AG20443 (cell line): ENCODE data around the gene TUBB3.
A peak's percentile ranks its signal among the peaks of the same experiment; 100 is the strongest.
"Not testable (repeated sequence)": the region's sequence is repeated elsewhere in the genome, so short reads cannot be mapped to it uniquely, and the experiment has no call there.

Experiments used
- DNase-seq: peaks from one replicate; pipeline ENCODE4 v3.0.0; 2012; ENCODE audit warnings: low spot score, mixed read lengths

The TUBB3 gene

DNA sequence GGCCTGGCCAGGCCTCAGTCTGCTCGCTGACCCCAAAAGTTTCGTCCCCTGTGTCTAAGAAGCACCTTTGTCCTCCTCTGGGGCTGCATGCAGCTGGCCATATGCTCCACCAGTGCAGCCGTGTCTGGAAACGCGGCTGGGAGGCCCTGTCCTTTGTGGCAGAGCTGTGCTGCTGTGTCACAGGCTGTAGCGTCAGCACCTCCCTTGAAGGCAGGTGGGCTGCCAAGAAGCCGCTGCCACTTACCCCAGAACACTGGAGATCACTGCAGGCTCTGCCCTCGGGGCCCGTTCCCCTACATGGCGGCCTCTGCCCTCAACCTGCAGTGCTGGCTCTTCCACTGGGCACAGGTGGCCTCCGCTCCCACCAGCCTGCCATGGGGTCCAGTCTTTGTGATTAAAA lies 20.2 kb upstream of the TUBB3 start:
- no peak for DNase-seq

DNA sequence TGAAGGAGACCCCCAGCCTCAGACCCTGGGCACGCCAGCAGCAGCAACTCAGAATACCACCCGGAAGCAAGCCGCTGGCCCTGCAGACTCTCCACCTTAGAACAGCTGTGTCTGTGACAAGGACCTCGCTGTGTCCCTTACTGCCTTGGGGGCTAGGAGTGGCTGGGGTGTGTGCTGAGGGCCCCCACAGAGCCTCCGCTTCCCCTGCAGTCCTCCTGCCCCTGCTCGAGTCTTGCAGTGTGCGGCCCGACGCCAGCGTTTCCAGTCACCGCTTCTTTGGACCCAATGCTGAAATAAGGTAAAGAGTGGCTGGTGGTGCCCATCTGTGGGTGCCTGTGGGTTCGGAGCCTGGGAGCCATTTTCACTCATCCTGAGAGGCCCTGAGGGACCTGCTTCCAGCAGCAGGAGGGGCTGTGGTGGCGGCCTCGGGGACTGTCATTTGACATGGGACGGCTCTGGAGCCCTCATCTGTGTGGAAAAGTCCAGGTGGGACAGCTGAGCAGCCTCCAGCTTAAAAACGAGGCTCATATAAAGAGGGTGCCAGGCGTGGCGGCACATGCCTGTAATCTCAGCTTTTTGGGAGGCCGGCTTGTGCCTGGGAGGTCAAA lies 19.1 kb upstream of the TUBB3 start:
- no peak for DNase-seq

DNA sequence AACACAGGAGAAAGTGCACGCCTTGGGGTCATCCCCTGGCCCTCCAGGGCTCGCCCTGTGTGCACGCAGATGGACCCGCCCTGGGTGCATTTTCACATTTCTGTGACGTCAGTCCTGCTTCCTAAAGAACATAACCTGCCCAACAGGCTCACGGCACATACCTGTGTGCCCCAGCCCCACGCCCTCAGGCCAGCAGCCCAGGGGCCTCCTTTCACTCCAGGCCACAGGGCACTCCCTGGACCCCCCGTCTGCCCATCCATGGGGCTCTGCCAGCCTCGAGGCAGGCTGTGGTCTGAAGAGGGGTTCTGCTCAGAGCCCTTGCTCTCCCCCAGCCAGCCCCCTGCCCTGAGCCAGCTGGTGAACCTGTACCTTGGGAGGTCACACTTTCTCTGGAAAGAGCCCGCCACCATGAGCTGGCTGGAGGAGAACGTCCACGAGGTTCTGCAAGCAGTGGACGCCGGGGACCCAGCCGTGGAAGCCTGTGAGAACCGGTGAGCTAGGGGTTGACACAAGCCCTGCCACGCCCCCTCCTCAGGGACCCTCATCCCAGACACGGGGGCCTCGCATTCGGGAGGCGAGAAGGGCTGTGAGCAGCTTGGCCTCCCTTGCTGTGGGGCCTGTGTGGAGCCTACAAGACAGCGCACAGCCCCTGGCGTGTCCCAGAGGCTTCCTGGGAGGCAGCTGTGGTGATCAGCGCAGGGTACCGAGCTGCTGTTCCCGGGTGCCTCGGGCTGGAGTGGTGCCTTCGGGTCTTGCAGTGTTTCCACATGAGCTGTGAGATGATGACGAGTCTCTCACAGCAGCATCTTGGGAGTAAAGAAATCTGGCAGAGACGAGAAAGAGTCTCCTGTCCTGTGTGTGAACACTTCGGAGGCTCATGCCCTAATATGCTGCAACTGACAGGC lies 18.3 kb upstream of the TUBB3 start:
- no peak for DNase-seq

DNA sequence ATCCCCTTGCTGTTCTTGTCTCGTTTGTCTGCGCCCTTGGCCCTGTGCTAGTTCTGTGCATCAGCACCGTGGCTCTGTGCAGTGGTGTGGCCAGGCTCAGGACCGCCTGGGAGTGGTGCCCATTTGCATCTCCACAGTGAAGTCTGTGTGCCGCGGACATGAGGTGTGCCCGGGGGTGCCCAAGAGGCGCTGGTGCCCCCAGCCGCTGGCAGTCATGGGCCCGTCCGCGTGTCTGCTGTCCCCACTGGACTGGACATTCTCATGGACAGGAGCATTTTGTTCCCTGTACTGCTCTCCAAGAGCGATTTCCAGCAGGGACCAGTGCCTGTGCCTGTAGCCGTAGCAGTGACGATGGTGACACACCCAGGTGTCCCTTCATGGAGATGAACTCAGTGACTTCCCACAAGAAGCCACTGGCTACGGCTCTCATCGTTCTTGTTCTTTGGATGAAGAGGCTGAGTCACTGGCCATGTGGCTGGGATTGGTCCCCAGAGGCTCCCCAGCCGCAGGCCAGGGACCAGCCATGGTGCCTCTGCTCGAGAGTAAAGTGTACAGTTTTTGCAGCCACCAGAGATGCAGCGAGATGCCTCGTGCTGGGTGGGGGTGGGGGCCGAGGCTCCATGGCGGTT lies 17.5 kb upstream of the TUBB3 start:
- DNase-seq = no peak

DNA sequence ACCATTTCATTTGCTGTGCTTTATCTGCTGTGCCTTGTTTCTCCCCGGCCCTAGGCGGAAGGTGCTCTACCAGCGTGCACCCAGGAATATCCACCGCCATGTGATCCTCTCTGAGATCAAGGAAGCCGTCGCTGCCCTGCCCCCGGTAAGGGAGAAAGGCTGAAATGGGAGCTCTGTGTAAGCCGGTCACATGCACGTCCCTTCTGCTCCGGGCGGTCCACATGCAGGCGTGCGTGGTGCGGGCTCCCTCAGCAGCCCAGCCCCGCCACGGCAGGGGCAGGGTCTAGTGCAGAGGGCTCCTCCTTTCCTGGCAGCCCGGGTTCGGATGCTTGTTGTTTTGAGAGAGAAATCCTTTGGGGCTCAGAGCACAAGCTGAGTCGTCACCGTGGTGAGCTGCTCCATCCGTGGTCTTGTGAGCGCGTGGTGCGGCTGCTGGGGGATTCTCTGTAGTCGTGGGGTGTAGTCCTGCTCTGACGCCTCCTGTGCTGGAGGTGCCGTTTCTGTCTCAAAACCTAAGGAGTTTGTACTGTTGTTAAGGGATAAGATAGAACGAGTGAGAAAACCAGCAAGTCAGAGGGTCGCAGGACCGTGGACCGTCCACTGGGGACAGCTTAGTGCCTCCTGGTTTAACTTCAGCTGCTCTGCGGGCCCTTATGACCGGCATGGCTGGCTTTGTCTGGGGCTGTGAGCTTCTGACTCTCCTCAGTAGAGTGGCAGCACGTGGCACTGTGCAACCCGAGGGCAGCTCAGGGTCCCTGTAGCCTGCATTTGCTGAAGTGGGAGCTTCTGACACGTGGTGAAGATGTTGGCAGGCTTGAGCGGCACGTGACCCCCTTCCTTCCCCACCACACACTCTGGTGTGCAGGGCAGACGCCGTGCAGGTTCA lies 16.8 kb upstream of the TUBB3 start:
- no peak for DNase-seq

DNA sequence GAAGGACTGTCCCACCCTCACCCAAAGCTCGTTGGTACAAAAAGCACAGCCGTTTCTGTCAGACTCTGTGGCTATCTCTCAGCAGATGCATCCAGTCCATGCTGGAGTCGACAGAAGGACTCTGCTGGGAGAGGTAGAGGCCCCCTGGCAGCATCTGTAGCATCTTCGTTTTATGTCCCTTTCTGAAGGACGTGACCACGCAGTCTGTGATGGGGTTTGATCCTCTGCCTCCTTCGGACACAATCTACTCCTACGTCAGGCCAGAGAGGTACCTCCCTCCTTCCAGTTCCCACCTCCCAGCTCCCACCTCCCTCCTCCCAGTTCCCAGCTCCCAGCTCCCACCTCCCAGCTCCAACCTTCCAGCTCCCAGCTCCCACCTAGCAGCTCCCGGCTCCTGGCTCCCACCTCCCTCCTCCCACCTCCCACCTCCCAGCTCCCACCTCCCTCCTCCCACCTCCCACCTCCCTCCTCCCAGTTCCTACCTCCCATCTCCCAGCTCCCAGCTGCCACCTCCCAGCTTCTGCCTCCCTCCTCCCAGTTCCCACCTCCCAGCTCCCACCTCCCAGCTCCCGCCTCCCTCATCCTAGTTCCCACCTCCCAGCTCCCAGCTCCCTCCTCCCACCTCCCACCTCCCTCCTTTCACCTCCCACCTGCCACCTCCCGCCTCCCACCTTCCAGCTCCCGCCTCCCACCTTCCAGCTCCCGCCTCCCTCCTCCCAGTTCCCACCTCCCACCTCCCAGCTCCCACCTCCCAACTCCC lies 15.9 kb upstream of the TUBB3 start:
- no peak for DNase-seq

DNA sequence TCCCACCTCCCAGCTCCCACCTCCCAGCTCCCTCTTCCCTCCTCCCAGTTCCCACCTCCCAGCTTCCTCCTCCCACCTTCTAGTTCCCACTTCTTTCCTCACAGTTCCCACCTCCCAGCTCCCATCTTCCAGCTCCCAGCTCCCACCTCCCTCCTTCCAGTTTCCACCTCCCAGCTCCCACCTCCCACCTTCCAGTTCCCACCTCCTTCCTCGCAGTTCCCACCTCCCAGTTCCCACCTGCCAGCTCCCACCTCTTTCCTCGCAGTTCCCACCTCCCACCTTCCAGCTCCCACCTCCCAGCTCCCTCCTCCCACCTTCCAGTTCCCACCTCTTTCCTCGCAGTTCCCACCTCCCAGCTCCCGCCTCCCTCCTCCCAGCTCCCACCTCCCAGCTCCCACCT lies 14.9 kb upstream of the TUBB3 start:
- no peak for DNase-seq

DNA sequence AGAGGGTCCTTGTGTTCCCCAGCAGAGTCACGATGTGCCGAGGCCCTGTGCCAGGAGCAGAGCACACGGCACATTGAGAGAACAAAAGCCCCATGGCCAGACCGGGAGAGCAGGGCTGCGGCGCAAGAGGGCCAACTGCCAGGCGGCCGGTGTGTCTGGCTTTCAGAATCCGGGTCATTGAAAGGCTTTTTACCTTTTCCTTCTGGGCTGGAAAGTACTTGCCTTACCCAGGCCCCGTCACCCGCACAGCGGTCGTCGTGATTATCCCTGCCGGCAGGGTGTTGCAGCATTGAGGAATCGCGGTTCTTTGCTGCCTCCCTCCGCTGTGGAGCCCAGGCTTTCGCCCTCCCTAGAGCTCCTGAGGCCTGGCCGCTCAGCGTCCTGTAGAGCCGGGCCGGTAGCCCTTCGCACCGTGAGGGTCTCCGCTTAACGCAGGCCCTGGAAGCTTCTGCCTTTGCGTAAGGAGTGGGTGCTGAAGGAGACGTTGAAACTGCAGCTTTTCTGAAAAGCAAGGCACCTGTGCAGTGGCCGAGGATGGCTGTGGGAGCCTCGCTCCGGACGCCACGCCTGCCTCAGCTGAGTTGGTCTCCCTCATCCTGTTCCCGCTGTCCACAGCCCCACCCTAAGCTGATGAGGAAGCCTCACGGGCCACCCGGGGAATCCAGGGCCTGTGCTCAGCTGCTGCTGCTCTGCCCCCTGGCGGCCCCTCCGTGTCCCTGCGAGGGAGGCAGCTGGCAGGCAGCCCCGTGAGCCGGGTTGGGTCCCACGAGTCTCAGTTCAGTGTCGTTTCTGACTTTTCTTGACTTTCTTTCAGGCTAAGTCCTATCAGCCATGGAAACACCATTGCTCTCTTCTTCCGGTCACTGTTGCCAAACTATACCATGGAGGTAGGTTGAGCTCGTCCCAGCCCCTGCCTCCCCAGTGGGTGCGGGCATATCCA lies 13.1 kb upstream of the TUBB3 start:
- DNase-seq = peak; percentile 91

DNA sequence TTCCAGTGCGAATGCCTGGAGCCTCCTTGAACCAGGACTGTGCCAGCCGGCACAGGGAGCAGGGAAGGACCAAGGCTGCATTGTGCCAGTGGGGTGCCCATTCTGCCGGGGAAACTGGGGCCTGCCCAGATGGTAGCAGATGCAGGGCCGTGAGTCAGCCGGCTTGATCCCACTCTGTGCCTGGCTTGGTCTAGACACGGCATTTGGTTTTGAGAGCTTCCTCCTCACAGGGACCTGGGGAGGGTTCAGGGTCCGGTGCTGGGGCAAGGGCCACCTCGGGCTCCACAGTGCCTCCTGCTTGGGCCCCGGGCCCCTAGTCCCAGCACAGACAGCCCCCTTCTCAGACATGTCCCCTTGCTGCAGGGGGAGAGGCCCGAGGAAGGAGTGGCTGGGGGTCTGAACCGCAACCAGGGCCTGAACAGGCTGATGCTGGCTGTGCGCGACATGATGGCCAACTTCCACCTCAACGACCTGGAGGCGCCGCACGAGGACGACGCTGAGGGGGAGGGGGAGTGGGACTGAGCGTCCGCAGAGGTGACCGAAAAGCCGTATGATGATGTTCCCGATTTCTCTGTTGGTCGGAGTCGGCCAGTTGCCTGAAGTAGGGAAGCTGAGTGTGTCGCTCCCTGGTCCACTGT lies 12.3 kb upstream of the TUBB3 start:
- DNase-seq = no peak

DNA sequence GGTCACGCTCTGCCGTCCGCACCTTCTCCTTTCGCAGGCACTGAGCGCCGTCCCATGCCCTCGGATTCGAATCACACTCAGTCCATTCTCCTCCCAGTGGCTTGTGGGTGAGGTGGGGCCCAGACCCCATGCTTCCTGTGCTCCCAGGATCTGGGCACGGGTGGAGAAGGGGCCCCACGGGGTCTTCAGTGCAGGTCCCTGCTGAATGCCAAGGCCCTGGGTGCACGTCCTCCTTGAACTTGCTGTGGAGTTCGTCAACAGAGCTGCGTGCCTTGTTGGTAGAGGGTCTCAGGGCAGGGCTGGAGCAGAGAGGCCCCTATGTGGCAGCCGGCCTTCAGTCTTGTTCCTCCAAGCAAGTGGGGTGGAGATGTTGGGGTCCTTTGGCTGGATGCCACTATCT lies 11.8 kb upstream of the TUBB3 start:
- DNase-seq = no peak

DNA sequence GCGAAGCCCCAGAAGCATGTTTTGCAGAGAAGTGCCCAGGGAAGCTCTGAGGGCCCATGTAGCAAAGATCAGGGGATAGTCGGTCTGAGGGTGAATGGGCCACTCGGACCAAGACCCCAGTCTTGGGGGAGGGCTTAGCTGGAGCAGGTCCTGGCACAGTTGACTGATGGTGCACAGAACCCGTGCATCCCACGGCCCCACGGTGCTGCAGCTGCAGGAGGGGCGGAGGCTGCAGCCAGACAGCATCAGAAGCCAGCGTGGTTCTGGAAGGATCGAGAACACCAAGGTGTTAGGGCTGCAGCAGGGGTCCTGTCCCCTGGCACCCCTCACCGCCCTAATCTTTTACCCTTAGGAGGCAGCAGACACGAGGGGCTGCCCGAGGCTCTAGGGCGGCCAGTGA lies 11.0 kb upstream of the TUBB3 start:
- DNase-seq = no peak

DNA sequence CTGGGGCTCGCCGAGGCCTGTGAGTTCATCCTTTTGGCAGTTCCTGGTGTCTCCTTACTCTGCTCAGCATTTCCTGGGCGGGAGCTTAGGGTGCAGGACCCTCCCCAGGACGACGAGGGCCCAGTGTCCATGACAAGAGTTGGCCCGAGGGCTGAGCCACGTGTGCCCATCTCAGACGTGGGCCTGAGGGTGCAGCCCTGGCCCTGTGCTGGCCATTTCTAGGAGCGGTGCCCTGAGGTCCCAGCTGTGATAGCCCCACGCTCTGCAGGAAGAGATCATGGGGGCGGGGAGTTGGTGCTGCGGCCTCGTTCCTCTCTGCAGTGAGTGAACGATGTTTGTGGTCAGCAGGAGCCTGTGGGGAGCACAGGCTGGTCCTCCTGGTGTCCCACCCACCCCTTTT lies 10.5 kb upstream of the TUBB3 start:
- DNase-seq = no peak

DNA sequence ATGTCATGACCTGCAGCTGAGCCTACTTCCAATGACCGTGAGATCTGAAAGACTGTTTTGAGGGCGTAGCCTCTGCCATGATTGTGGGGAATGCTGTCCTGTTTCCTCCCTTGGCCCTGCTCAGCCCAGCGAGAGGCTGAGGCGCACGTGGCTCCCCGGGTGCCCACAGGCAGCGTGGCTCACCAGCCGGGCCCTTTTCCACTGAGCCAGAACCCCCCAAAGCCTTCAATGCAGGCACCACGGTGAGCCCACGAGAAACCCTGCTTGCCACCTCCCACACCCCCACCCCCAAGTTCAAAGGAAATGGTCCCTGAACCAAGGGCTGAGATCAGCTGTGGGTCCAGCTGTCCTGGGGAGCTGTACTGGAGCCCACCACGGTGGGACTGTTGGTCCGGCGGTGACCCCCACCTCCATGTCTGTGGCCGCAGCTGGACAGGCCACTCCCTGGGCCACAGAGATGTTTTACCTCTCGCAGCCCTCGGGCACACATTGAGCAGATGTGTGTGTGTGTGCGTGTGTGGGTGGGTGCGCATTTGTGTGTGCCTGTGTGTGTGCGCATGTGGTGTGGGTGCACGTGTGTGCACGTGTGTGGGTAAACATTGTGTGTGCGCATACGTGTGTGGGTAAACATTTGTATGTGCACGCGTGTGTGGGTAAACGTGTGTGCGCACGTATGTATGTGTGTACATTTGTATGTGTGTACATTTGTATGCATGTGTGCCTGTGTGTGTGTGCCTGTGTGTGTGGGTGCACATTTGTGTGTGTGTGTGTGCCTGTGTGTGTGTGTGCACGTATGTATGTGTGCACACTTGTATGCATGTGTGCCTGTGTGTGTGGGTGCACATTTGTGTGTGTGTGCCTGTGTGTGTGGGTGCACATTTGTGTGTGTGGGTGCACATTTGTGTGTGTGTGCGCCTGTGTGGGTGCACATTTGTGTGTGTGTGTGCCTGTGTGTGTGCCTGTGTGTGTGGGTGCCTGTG lies 9.4 kb upstream of the TUBB3 start:
- DNase-seq = no peak

DNA sequence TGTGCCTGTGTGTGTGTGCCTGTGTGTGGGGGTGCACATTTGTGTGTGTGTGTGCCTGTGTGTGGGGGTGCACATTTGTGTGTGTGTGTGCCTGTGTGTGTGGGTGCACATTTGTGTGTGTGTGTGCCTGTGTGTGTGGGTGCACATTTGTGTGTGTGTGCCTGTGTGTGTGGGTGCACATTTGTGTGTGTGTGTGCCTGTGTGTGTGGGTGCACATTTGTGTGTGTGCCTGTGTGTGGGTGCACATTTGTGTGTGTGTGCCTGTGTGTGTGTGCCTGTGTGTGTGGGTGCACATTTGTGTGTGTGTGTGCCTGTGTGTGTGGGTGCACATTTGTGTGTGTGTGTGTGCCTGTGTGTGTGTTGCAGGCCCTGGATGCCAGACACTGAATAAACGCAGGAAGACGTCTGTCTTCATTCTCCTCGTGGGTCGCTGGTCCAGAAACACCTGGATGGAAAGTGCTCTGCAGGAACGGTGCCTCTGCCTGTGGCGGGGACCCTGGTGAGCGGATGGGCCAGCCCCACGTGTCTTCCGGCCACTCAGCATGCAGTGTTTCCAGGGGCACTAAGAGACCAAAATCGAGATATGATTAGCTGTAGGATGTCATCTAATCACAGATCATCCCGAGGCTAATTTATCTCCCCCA lies 8.4 kb upstream of the TUBB3 start:
- not testable (repeated sequence) for DNase-seq

DNA sequence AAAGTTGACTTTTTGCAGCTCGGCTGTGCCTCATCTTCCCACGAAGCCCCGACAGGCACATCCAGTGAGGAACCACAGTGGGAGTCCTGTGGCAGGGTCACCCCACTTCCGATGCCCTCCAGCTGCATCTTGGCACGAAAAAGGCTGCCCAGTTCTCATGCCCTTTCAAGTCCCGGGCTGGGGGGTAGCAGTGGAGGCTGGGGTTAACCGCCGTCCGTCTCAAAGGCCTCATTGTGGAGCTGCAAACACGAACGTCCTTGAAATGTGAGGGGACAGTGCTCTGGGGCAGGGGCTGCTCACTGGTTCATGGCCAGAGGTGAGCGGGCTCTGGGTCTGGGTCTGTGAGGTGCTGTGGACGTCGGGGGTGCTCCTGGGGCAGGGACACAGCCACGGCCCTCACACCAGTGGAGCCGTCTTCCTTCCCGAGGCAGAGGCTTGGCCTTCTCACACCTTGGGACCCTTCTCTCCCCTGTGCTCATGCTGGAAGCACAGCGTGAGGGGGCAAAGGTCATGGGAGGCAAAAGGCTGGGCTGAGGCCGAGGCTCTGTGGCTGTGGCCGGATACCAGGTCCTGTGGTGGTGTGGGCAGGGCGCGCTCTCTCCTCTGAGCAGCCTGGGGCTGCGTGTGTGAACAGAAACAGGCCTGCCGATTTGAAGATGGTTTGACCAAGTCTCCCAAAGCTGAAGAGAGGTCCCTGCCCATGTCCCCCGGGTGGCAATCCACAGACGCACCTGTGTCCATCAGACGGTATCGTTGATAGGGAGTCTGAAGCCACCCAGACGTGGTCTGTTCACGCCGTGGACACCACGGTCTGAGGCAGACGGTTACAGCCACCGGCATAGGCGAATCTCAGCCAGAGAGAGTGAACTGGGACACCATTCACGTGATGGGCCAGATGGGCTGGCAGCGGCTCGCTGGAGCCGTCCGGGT lies 7.6 kb upstream of the TUBB3 start:
- DNase-seq = no peak

DNA sequence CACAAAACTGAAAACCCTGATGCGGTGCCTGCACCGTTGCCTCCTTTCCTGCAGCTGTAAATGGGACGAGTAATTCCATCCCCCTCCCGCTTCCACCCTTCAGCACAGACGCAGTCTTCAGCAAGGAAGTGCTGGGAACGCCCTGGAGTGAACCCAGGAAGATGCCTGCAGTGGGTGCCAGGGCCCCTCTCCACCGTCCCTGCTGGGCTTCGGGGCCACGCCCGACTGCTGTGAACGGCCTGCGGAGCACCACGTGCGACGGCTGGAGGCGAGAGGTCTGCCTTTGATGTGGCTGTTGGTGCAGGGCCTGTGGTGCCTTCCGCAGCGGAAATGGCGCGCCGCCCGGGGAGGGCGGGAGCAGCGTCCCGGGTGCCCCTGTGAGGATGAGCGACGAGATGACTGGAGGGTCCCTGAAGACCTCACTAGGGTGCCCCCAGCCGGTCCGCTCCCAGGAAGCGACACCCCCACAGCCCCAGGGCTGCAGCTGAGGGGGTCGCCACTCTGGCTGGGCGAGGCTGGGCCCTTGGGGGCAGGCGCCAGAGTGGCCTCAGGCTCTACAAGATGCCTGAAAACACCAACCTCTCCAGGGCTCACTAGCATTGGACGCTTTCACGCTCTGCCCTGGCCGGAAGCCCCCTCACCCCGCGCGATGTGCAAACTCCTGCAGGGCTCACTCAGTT lies 5.2 kb upstream of the TUBB3 start:
- peak; percentile 86 for DNase-seq
